Measurements from ENCODE around the gene IGLON5.

The IGLON5 gene

DNA sequence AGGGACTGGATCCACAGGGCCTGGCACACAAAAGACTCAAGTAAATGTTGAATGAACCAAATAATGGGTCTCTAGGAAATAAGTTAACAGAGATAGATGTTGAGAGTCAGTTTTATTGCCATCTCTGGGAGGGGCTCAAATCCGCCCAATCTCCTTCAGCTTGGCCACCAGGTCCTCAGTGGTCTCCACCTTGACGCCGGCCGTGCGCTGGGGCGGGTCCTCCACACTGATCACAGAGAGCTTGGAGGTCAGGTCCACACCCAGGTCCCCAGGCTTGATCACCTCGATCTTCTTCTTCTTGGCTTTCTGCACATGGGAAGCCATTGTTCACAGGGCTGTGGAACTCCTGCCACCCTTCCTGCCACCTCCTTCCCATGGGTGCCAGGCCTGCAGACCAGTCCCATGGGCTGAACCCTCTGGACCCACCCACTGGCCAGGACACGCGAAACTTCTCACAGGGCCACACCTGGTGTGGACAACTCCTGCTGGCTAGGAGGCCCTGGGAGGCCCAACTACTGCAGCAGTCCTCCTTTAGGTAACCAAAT is 33.7 kb downstream of the IGLON5 start:
- peak; percentile 43 for DNase-seq (ENCODE audit: low spot score)
- Histone ChIP-seq H3K4me3 (no peak overlapping the region), H3K27ac (no peak overlapping the region)
- TF ChIP-seq, protein P1, sequence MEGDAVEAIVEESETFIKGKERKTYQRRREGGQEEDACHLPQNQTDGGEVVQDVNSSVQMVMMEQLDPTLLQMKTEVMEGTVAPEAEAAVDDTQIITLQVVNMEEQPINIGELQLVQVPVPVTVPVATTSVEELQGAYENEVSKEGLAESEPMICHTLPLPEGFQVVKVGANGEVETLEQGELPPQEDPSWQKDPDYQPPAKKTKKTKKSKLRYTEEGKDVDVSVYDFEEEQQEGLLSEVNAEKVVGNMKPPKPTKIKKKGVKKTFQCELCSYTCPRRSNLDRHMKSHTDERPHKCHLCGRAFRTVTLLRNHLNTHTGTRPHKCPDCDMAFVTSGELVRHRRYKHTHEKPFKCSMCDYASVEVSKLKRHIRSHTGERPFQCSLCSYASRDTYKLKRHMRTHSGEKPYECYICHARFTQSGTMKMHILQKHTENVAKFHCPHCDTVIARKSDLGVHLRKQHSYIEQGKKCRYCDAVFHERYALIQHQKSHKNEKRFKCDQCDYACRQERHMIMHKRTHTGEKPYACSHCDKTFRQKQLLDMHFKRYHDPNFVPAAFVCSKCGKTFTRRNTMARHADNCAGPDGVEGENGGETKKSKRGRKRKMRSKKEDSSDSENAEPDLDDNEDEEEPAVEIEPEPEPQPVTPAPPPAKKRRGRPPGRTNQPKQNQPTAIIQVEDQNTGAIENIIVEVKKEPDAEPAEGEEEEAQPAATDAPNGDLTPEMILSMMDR (IDR thresholded peaks at IDR 0.05): no peak

DNA sequence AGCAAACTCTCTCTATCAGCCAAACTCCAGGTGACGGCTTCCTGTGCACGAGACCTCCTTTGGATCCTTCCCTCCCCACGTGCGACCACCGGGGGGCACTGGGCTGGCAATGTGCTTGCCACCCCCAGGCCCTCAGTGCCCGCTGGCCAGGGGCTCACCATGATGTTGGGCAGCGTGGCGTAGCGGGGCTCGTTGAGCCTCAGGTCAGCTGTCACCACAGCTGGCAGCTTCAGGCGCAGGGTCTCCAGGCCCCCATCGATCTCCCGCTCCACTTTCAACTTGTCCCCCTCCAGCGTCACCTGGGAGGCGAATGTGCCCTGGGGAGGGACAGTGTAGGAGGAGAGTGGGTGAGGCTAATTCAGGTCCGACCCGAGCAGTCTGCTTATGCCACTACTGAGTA is 35.3 kb downstream of the IGLON5 start:
- Histone ChIP-seq H3K27ac (no peak overlapping the region), H3K4me3 (no peak overlapping the region)
- TF ChIP-seq, protein P1 (IDR thresholded peaks at IDR 0.05): no peak
- no peak for DNase-seq (ENCODE audit: low spot score)

DNA sequence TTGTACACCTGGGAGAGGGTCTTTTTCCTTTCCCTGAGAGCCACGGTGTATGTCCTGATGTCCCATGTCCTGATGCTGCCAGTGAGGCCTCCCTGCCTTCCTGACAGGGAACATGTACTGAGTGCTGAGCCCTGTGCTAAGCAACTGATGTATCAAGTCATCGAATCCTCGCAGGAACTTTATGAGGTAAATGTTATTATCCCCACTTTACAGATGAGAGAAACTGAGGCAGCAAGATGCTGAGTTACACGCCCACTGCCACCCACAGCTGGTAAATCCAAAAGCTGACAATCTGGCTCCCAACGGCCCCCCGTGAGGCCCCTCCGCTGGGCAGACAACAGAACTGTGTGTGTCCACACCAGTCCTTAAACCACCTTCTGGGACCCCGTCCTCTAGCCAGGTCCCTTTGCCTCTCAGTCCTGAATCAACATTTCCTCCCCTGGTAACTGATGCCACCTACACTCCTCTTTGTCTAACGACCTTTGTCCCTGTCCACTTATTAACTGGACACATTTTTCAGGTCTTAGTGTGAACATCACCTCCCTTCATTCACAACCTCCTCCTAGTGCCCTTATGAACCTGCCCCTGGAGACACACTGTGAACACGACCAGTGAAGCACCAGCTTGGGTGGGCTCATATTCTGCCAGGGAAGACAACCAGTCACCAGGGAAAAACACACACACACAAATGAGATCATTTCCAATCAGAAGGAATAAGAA is 35.9 kb downstream of the IGLON5 start:
- no peak for DNase-seq (ENCODE audit: low spot score)
- no peak overlapping the region for H3K4me3 ChIP-seq
- H3K27ac ChIP-seq: no peak overlapping the region
- TF ChIP-seq, protein P1 (IDR thresholded peaks at IDR 0.05): no peak

DNA sequence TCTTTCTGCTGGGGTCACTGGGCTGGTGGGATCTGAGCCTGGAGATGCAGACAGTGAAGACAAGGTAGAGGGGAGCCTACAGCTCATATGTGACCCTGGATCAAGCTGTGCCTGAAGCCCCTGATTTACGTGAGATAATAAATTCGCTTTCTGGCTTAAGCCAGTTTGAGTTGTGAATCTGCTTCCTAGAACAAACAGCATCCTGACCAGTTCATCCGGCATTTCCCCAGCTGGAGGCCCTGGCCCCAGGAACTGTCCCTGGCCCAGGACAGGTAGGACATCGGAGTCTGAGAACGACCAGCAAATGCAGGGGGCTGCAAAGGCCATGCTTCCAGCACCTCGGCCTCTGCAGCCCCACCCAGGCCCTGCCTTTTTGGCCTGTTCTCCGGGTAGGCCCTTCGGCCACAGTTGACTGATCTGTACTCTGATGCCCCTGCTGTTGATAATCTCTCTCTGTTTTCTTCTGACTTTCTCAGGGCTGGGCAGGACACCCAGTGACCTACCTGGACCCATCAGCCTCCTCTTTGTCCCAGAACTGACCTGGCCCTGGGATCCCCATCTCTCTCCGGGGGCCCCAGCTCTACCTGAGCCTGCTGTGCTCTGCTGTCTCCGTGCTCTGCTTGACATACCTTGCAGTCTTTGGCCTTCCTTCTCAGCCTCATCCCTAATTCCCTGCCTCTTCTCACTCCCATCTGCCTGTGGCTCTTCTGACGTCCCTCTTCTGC is 40.0 kb downstream of the IGLON5 start:
- Histone ChIP-seq H3K27ac (no peak overlapping the region), H3K4me3 (no peak overlapping the region)
- TF ChIP-seq, protein P1 (IDR thresholded peaks at IDR 0.05): no peak
- DNase-seq (ENCODE audit: low spot score): no peak

DNA sequence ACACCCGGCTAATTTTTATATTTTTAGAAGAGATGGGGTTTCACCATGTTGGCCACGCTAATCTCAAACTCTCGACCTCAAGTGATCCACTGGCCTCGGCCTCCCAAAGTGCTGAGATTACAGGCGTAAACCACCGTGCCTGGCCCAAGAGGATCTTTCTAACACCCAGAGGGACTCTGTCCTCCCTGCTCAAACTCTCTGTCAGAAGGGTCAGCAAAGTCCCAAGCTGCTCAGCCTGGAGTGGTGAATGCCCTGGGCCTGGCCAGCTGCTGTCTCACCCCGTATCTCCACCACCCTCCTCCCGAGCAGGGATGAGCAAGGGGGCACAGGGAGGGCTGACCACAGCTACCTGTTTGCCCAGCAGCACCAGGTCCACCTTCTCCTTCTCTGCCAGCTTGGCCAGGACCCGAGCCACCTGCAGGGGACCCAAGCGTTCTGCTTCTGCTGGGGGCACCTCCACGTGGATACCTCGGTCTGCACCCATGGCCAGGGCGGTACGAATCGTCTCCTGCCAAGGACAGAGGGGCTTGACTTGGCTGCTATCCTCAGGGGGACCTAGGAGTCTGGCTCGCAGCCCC is 41.4 kb downstream of the IGLON5 start:
- no peak overlapping the region for H3K27ac ChIP-seq
- TF ChIP-seq, protein P1 (IDR thresholded peaks at IDR 0.05): no peak
- no peak overlapping the region for H3K4me3 ChIP-seq
- DNase-seq (ENCODE audit: low spot score): no peak

DNA sequence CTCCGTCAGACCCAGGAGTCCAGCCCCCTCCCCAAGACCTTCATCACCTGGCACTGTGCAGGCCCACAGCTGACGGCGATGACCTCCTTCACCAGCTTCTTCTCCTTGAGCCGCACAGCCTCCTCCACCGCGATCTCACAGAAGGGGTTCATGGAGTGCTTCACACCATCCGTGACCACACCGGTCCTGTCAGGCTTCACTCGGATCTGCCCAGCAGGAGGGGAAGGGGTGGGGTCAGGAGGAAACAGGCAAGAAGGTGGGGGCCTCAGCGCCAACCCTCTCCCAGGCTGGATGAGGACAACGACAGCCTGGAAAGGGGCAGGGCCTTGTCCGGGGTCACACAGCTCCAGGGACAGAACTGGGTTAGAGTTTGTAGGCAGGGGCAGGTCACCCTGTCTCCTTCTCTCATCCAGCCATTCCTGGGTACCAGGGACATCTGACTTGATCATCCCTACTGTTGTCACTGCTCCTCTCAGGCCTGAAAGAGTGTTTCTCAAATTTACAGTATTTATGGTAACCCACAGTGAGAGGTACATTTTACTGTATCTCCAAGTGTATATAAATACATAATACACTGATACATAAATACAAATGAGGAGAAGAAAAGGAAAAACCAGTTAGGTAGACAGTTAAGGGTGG is 42.8 kb downstream of the IGLON5 start:
- DNase-seq (ENCODE audit: low spot score): no peak
- H3K27ac ChIP-seq: no peak overlapping the region
- TF ChIP-seq, protein P1 (IDR thresholded peaks at IDR 0.05): no peak
- no peak overlapping the region for H3K4me3 ChIP-seq
